Vagina (tissue), 2 donors: ENCODE measurements around the gene ETS1. TPM values are rescaled to one million over a fixed set of nuclear protein-coding genes. Genes with fewer than 3 reads are reported as not detected.

Experiments used
- DNase-seq, 2 donors: peaks; one replicate each; pipeline ENCODE4 v3.0.0-alpha.2; 2017; ENCODE audit errors: extremely low spot score in 2 of 2
- H3K27ac ChIP-seq: fragments of 200-600 bp; sonication (generic); one replicate; pipeline ENCODE4 v1.5.1; 2019
- H3K27me3 ChIP-seq: fragments of 200-600 bp; sonication (generic); one replicate; pipeline ENCODE4 v1.5.1; 2019
- H3K36me3 ChIP-seq, 2 donors: fragments of 200-600 bp; sonication (generic); one replicate each; pipeline ENCODE4 v1.5.1; 2017 to 2019
- H3K4me1 ChIP-seq: fragments of 200-600 bp; sonication (generic); one replicate; pipeline ENCODE4 v1.5.1; 2019
- H3K4me3 ChIP-seq, 2 donors: fragments of 200-600 bp; sonication (generic); 1 replicate in 1 of 2; 2 replicates in 1 of 2; pipeline ENCODE4 v1.5.1; 2016 to 2019
- H3K9me3 ChIP-seq: fragments of 200-600 bp; sonication (generic); one replicate; pipeline ENCODE4 v1.5.1; 2019
- POLR2A ChIP-seq, 2 donors: fragments of 450-650 bp; IDR thresholded peaks; one replicate each; pipeline ENCODE4 v1.6.1; 2017; ENCODE audit warnings: antibody characterized with exemption in 2 of 2, mild to moderate bottlenecking in 2 of 2, moderate library complexity in 2 of 2
- POLR2AphosphoS5 ChIP-seq, 2 donors: sonication (generic); formaldehyde crosslinking; IDR thresholded peaks; one replicate each; pipeline ENCODE4 v1.9.0; 2017; ENCODE audit warnings: antibody characterized with exemption in 2 of 2, mild to moderate bottlenecking in 2 of 2, low read depth in 1 of 2; ENCODE audit not compliant: insufficient read depth in 1 of 2
- intact Hi-C: fragments of 100-400 bp; cut with DNase I; formaldehyde crosslinking; loops from one replicate; pipeline ENCODE4 v1.15.1; 2023
- total RNA-seq: library from RNA; depleted of rRNA; stranded (reverse); fragments of >200 nt; gene quantifications from one replicate; pipeline ENCODE4 v1.2.3, GENCODE V29; 2016
- TF ChIP-seq, protein P1 (sequence below), 3 experiments: fragments of 450-650 bp in 2 of 3; fragments of 200-600 bp in 1 of 3; sonication (generic) in 1 of 3; IDR thresholded peaks; one replicate each; pipeline ENCODE4 v1.5.1; 2017 to 2019; ENCODE audit warnings: antibody characterized with exemption in 3 of 3, mild to moderate bottlenecking in 2 of 3, moderate library complexity in 2 of 3

Gene ETS1
- total RNA-seq, 1 donor from 2014 or later: 51.6 TPM

DNA sequence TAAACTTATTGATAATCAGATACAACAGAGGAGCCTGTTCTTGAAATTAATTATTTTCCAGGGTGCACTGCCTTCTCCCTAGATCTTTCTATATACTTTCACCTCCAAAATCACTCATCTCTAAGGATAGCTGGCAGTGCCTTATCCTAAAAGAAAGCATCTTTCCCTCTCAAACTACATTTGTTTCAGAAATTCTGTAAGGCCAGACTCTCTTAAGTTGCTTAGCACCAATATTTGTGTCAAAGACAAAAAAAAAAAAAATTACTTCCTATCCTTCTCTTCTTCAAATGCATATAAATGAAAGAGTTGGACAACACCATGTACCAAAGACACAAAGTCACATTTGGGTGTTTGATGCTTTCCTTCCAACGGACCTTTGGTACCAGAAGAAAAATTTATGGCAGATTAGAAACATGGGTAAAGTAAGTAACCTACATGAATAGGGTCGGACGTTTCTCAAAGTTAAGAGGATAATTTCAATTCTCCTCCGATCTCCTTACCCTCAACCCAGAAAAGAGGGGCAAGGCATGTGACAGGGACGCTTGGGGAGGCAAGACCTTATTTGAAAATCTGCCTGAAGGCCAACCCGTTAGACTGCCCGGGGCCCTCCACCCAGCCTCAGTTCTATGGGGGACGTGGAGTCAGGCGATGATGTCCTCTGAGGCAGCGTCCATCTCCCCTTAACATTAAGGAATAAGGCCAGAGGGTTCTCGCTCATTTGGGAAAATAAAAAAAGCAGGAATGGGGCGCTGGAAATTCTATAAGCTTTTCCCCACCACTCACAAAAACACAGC is 66.3 kb downstream of the ETS1 start:
- H3K27ac ChIP-seq: peak overlapping the region; percentile 98
- no peaks in the 10 kb centered on the region for H3K9me3 ChIP-seq
- intact Hi-C loops: no loop called here
- H3K4me3 ChIP-seq: peak overlapping the region; percentile 68 to 83
- TF ChIP-seq, protein P1, sequence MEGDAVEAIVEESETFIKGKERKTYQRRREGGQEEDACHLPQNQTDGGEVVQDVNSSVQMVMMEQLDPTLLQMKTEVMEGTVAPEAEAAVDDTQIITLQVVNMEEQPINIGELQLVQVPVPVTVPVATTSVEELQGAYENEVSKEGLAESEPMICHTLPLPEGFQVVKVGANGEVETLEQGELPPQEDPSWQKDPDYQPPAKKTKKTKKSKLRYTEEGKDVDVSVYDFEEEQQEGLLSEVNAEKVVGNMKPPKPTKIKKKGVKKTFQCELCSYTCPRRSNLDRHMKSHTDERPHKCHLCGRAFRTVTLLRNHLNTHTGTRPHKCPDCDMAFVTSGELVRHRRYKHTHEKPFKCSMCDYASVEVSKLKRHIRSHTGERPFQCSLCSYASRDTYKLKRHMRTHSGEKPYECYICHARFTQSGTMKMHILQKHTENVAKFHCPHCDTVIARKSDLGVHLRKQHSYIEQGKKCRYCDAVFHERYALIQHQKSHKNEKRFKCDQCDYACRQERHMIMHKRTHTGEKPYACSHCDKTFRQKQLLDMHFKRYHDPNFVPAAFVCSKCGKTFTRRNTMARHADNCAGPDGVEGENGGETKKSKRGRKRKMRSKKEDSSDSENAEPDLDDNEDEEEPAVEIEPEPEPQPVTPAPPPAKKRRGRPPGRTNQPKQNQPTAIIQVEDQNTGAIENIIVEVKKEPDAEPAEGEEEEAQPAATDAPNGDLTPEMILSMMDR (IDR thresholded peaks at IDR 0.05): no peak
- TF ChIP-seq POLR2AphosphoS5 (IDR thresholded peaks at IDR 0.05; ENCODE audit: insufficient read depth in 1 of 2, low read depth in 1 of 2): no peak
- DNase-seq: no peak
- peaks cover 39% of the 10 kb centered on the region for H3K4me1 ChIP-seq
- no peaks in the 10 kb centered on the region for H3K27me3 ChIP-seq
- H3K36me3 ChIP-seq: no peaks in the 10 kb centered on the region

DNA sequence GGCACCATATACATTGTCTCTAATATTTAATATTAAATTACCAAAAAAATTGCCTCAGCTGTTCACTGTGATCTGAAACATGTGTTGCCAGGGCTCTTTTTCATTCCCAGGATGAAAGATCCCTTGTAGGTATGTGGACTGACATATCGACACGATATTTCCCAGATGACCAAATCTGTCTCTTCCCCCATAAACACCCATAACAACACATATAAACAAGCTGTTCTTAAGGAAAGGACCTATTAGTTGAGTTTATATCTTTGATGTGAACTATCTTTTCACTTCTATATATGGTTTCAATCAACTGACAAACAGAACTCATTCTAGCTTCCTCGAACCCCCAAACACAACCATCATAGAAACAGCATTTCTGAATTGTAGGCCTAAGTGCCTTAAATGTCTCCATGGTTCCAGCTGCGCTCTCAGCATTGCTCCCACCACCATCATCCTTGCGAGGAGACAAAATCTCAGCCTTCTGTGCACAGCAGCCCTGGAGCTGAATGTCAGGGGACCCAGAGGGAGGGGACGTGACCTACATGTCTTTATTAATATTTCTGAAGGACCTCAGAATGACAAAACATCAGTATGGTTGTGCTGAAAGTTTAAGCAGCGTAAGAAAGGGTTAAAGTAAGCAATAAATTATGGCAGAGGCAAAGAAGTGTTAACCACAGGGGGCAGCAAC is 67.0 kb downstream of the ETS1 start:
- H3K27ac ChIP-seq: peak overlapping the region; percentile 98
- H3K4me3 ChIP-seq: peak overlapping the region; percentile 68 to 83
- H3K4me1 ChIP-seq: peaks cover 46% of the 10 kb centered on the region
- H3K27me3 ChIP-seq: no peaks in the 10 kb centered on the region
- H3K9me3 ChIP-seq: no peaks in the 10 kb centered on the region
- TF ChIP-seq POLR2AphosphoS5 (IDR thresholded peaks at IDR 0.05; ENCODE audit: insufficient read depth in 1 of 2, low read depth in 1 of 2) (no peak), POLR2A (IDR thresholded peaks at IDR 0.05) (no peak)
- TF ChIP-seq, protein P1 (IDR thresholded peaks at IDR 0.05): no peak
- DNase-seq: no peak
- intact Hi-C loops: no loop called here
- H3K36me3 ChIP-seq: no peaks in the 10 kb centered on the region

DNA sequence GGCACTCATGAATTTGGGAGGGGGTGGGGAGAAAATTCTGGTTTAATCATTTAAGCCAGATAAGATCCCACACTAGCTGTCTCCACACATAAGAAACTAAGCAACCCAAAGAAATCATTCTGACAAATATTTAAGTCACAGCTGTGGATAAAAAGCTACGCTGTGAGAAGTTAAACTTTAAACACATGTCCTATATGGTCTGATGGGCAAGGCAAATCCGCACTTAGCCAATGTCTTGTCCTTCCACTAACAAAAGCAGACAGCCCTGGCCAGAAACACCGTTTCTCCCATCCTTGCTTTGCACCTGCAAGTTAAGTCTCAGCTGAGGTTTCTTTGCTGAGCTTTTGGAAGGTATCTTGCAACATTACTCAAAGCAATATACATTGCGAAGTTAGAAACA is 68.0 kb downstream of the ETS1 start:
- no peaks in the 10 kb centered on the region for H3K27me3 ChIP-seq
- intact Hi-C loops: no loop called here
- peak overlapping the region; percentile 68 to 83 for H3K4me3 ChIP-seq
- no peak for TF ChIP-seq POLR2A (IDR thresholded peaks at IDR 0.05)
- no peak for TF ChIP-seq POLR2AphosphoS5 (IDR thresholded peaks at IDR 0.05; ENCODE audit: insufficient read depth in 1 of 2, low read depth in 1 of 2)
- TF ChIP-seq, protein P1 (IDR thresholded peaks at IDR 0.05): no peak
- H3K4me1 ChIP-seq: peaks cover 54% of the 10 kb centered on the region
- no peaks in the 10 kb centered on the region for H3K9me3 ChIP-seq
- peak overlapping the region; percentile 98 for H3K27ac ChIP-seq
- DNase-seq: no peak
- H3K36me3 ChIP-seq: no peaks in the 10 kb centered on the region

DNA sequence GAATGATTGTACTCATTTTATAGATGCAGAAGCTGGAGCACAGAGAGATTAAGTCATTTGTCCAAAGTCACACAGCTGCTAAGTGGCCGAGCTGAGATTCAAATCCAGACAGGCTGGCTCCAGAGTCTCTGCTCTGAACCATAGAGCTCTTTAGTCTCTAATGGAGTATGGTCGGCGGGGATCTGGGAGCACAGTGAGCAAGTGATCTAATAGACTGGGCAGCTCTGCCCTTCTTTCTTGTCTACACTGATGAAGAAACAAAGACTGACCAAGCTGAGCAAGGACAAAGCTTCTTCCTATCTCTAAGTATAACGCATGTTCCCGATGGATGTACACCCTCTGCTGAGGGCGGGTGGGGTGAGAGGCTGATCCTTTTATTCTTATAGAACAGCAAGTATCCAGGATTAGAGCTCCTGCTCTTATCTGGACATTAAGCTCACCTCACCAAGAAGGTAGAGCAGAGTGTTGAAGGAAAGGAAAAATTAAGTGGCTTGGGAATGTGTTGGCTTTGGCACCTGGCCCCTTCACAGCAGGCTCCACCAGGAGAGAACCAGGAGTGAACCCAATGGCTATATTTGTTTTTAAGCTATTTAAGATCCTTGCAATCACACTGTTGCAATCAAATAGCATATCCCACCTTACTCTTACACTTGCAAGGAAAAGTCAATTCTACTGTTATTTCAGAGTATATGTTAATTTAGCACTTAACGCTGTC is 68.7 kb downstream of the ETS1 start:
- Histone ChIP-seq H3K4me3 (peak overlapping the region; percentile 68 to 83), H3K27me3 (no peaks in the 10 kb centered on the region), H3K27ac (peak overlapping the region; percentile 98), H3K36me3 (no peaks in the 10 kb centered on the region), H3K4me1 (peaks cover 56% of the 10 kb centered on the region), H3K9me3 (no peaks in the 10 kb centered on the region)
- DNase-seq: no peak
- intact Hi-C loops: no loop called here
- TF ChIP-seq POLR2A (IDR thresholded peaks at IDR 0.05) (no peak), POLR2AphosphoS5 (IDR thresholded peaks at IDR 0.05; ENCODE audit: insufficient read depth in 1 of 2, low read depth in 1 of 2) (no peak)
- TF ChIP-seq, protein P1 (IDR thresholded peaks at IDR 0.05): no peak
